Immature natural killer cell (primary cell): ENCODE data around the gene EXOSC10. TPM values are rescaled to one million over a fixed set of nuclear protein-coding genes. Genes with fewer than 3 reads are reported as not detected.
"Not testable (repeated sequence)": the region's sequence is repeated elsewhere in the genome, so short reads cannot be mapped to it uniquely, and the experiment has no call there.

ENCODE experiments used
- DNase-seq, 3 donors: peaks; one replicate each; pipeline ENCODE4 v3.0.0; 2022; ENCODE audit warnings: mixed read lengths in 1 of 3
- H3K27ac Mint-ChIP-seq, 6 donors: one replicate each; pipeline ENCODE4 v1.8.0; 2020; ENCODE audit warnings: mixed read lengths in 6 of 6, mild to moderate bottlenecking in 5 of 6, inconsistent platforms in 4 of 6, moderate library complexity in 3 of 6
- H3K27me3 Mint-ChIP-seq, 3 donors: one replicate each; pipeline ENCODE4 v1.8.0; 2020 to 2021; ENCODE audit warnings: low read depth in 3 of 3, mild to moderate bottlenecking in 3 of 3, mixed read lengths in 3 of 3, moderate library complexity in 3 of 3, inconsistent platforms in 1 of 3
- H3K36me3 Mint-ChIP-seq, 3 donors: one replicate each; pipeline ENCODE4 v1.8.0; 2020; ENCODE audit warnings: mixed read lengths in 3 of 3, inconsistent platforms in 2 of 3, mild to moderate bottlenecking in 2 of 3
- H3K4me1 Mint-ChIP-seq, 2 donors: one replicate each; pipeline ENCODE4 v1.8.0; 2020; ENCODE audit warnings: inconsistent platforms in 2 of 2, mild to moderate bottlenecking in 2 of 2, mixed read lengths in 2 of 2, moderate library complexity in 1 of 2
- H3K4me3 Mint-ChIP-seq, 5 donors: one replicate each; pipeline ENCODE4 v1.8.0; 2020; ENCODE audit warnings: mild to moderate bottlenecking in 5 of 5, mixed read lengths in 5 of 5, inconsistent platforms in 3 of 5, moderate library complexity in 3 of 5
- H3K9me3 Mint-ChIP-seq, 6 donors: one replicate each; pipeline ENCODE4 v1.8.0; 2020; ENCODE audit warnings: mild to moderate bottlenecking in 6 of 6, mixed read lengths in 6 of 6, inconsistent platforms in 4 of 6, moderate library complexity in 3 of 6
- polyA plus RNA-seq, 3 donors: library from polyadenylated mRNA; unstranded; fragments of 300-500 nt; fragmentation: Illumina TruSeq; gene quantifications; one replicate each; pipeline ENCODE4 v1.2.3, GENCODE V29; 2021

Gene EXOSC10
- polyA plus RNA-seq, 3 donors from 2014 or later, result 25.4 to 49.1 (median 27.6) TPM

DNA sequence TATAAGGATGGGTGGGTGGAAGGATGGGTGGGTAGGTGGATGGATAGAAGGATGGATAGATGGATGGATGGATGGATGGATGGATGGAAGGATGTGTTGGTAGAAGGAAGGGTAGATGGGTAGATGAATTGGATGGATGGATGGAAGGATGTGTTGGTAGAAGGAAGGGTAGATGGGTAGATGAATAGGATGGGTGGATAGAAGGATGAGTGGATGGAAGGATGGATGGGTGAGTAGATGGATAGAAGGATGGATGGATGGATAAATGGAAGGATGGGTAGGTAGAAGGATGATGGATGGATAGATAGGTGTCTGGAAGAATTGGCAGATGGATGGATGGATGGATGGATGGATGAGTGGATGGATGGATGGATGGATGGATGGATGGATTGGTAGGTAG is 58.6 kb downstream of the EXOSC10 start:
- Mint-ChIP-seq H3K9me3 (no peaks in the 10 kb centered on the region), H3K27ac (no peak overlapping the region), H3K36me3 (no peaks in the 10 kb centered on the region), H3K4me1 (peaks cover 2 to 7% of the 10 kb centered on the region in 2 donors), H3K27me3 (peaks cover 0 to 7% (median 3%) of the 10 kb centered on the region in 3 donors), H3K4me3 (no peak overlapping the region)
- no peak for DNase-seq

DNA sequence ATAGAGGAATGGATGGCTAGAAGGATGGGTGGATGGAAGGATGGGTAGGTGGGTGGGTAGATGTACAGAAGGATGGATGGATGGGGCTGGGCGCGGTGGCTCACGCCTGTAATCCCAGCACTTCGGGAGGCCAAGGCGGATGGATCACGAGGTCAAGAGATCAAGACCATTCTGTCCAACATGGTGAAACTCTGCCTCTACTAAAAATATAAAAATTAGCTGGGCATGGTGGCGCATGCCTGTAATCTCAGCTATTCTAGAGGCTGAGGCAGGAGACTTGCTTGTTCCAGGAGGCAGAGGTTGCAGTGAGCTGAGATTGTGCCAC is 59.6 kb downstream of the EXOSC10 start:
- not testable (repeated sequence) for H3K36me3 Mint-ChIP-seq, H3K9me3 Mint-ChIP-seq, H3K27me3 Mint-ChIP-seq, H3K4me3 Mint-ChIP-seq, DNase-seq, H3K27ac Mint-ChIP-seq, H3K4me1 Mint-ChIP-seq

DNA sequence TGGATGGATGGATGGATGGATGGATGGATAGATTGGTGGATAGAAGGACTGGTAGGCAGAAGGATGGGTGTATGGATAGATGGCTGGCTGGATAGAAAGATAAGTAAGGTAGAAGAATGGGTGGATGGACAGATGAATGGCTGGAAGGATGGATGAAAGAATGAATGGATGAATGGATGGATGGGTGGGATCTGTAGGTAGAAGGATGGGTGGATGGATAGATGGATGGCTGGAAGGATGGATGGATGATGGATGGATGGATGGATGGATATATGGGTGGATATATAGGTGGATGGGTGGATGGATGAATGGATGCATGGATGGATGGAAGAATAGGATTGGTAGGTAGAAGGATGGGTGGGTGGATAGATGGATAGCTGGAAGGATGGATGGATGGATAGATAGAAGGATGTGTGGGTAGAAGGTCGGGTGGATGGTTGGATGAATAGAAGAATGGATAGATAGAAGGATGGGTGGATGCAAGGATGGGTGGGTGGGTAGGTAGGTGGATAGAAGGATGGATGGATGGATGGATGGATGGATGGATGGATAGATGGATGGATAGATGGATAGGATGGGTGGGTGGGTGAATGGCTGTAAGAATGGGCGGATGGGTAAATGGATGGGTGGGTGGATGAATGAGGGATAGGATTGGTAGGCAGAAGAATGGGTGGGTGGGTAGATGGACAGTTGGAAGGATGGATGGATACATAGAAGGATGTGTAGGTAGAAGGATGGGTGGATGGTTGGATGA is 60.1 kb downstream of the EXOSC10 start:
- Mint-ChIP-seq H3K27ac (no peak overlapping the region), H3K27me3 (peaks cover 2 to 7% (median 3%) of the 10 kb centered on the region in 3 donors), H3K4me1 (peaks cover 2 to 7% of the 10 kb centered on the region in 2 donors), H3K4me3 (no peak overlapping the region), H3K36me3 (no peaks in the 10 kb centered on the region), H3K9me3 (no peaks in the 10 kb centered on the region)
- no peak for DNase-seq

DNA sequence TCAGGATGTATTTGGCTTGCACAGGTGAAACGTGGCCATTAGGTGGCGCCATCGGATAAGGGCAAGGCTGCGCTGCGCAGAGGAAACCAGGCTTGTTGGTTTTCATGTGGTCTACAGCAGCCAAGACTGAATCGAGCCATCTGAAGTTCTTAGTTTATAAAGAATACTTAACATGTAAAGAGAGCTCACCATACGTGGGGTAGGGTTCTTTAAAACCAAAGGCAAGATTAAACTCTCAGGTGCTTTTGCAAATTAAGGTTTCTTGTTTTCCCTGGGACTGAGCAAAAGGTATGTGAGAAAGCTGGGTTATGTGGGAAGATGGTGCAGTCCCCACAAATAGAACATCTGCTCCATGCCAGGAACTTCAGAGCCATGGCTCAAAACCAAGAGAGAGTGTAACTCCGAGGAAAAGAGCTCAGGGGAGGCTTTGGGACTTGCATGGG is 61.9 kb downstream of the EXOSC10 start:
- Mint-ChIP-seq H3K27me3 (peaks cover 2 to 5% (median 3%) of the 10 kb centered on the region in 3 donors), H3K4me1 (peaks cover 2 to 7% of the 10 kb centered on the region in 2 donors), H3K4me3 (no peak overlapping the region), H3K27ac (no peak overlapping the region), H3K36me3 (no peaks in the 10 kb centered on the region), H3K9me3 (no peaks in the 10 kb centered on the region)
- DNase-seq, result peak; percentile 76 to 83 (median 79)

DNA sequence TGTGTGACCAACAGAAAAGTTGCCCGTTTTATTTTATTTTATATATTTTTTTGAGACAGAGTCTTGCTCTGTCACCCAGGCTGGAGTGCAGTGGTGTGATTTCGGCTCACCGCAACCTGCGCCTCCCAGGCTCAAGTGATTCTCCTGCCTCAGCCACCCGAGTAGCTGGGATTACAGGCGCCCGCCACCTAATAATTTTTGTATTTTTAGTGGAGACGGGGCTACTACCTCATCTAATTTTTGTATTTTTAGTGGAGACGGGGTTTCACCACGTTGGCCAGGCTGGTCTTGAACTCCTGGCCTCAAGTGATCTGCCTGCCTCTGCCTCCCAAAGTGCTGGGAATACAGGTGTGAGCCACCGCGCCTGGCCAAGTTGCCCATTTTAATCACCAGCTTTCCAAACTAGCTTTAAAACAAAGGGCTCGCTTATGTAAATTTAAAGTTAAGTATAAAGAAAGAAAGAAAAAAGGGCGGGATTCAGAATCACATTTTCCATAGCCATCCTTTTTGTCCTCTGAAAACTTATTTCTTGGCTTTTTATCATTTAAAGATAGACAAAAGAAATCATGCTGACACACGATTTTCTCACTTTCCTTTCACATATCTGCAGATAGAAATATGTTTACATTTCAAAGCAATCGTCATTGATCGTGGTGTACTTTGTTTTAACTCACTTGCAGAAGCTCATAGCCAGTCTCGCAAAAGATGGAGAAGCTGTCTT is 62.5 kb downstream of the EXOSC10 start:
- H3K27me3 Mint-ChIP-seq, H3K27ac Mint-ChIP-seq, H3K36me3 Mint-ChIP-seq, H3K9me3 Mint-ChIP-seq, H3K4me3 Mint-ChIP-seq, DNase-seq, H3K4me1 Mint-ChIP-seq: not testable (repeated sequence)

DNA sequence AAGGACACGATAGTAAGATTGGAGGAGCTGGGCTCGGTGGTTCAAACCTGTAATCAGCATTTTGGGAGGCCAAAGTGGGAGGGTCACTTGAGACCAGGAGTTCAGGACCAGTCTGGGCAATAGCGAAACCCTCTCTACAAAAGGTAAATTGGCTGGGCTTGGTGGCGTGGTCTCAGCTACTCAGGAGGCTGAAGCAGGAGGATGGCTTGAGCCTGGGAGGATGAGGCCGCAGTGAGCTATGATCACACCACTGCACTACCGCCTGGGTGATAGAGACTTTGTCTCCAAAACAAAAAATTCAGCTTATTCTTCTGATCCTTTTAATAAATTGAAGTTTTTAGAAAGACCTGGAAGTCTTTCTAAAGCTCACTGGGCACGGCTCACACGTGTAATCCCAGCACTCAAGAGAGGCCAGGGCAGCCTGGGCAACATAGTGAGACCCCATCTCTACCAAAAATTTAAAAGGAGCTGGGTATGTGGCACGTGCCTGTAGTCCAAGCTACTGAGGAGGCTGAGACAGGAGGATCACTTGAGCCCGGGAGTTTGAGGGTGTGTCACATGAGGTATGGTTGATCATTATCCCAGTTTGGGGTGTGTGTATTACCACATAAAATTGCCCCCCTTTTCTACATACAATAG is 67.9 kb downstream of the EXOSC10 start:
- no peaks in the 10 kb centered on the region for H3K9me3 Mint-ChIP-seq
- no peak for DNase-seq
- H3K4me3 Mint-ChIP-seq, result no peak overlapping the region
- no peak overlapping the region for H3K27ac Mint-ChIP-seq
- peaks cover 0 to 2% (median 2%) of the 10 kb centered on the region in 3 donors for H3K27me3 Mint-ChIP-seq
- H3K36me3 Mint-ChIP-seq, result peaks cover 0 to 4% (median 4%) of the 10 kb centered on the region in 3 donors
- peaks cover 0 to 9% of the 10 kb centered on the region in 2 donors for H3K4me1 Mint-ChIP-seq

DNA sequence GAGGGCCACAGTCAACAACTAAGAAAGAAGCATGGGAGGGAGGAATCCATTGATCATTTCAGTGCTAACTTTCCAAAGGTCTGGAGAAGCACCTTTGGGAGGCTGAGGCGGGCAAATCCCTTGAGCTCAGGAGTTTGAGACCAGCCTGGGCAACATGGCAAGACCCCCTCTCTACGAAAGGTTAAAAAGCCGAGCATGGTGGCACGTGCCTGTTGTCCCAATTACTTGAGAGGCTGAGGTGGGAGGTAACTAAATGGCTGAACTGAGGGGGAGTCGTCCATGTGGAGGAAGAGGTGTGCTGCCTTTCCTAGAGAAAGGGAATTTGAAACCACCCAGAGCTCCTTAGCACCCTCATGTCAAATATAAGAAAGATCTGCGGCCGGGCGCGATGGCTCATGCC is 68.8 kb downstream of the EXOSC10 start:
- H3K4me1 Mint-ChIP-seq, result peaks cover 0 to 17% of the 10 kb centered on the region in 2 donors
- H3K4me3 Mint-ChIP-seq, result no peak overlapping the region
- peaks cover 0 to 2% (median 2%) of the 10 kb centered on the region in 3 donors for H3K27me3 Mint-ChIP-seq
- no peak for DNase-seq
- no peaks in the 10 kb centered on the region for H3K9me3 Mint-ChIP-seq
- peak overlapping the region in 3 of 6 donors; percentile 8 to 34 (median 29) for H3K27ac Mint-ChIP-seq
- peaks cover 0 to 7% (median 5%) of the 10 kb centered on the region in 3 donors for H3K36me3 Mint-ChIP-seq

DNA sequence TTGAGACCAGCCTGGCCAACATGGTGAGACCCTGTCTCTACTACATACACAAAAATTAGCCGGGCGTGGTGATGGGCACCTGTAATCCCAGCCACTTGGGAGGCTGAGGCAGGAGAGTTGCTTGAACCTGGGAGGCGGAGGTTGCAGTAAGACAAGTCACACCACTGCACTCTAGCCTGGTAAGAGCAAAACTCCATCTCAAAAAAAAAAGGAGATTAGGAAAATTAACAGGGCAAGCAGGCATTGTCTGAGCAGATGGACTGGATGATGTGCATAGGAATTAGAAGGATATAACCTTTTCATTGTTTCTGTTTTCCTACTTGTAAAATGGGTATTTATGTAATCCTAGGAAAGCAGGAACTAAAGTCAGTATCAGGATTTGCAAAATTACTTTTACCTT is 71.7 kb downstream of the EXOSC10 start:
- peaks cover 12 to 24% (median 19%) of the 10 kb centered on the region in 3 donors for H3K36me3 Mint-ChIP-seq
- peak overlapping the region in 2 of 6 donors; percentile 11 to 34 for H3K27ac Mint-ChIP-seq
- peaks cover 0 to 2% (median 1%) of the 10 kb centered on the region in 3 donors for H3K27me3 Mint-ChIP-seq

DNA sequence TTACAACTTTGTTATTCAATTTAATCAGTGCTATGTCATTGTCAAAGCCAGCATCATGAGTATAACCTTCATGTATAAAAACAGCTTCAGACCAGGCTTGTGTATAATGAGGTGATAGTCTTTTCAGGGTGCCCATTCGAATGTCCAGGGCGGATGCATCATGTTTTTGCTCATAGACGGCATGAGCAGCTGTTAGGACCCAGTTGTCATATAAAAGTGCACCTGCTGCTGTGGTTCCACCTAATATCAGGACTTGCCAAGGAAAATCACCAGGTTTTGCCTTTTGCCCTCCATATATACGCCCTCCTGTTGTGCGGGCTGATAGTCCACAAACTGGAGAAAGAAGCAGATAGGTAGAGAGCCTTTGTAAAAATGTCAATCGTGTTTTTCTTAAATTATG is 72.4 kb downstream of the EXOSC10 start:
- H3K27ac Mint-ChIP-seq, result peak overlapping the region in 2 of 6 donors; percentile 0 to 34
- H3K4me3 Mint-ChIP-seq, result no peak overlapping the region
- peaks cover 15 to 30% (median 25%) of the 10 kb centered on the region in 3 donors for H3K36me3 Mint-ChIP-seq

More for the DNA sequence above, 71.7 kb downstream of the EXOSC10 start:
- Mint-ChIP-seq H3K4me3 (no peak overlapping the region), H3K9me3 (no peaks in the 10 kb centered on the region), H3K4me1 (peaks cover 7 to 25% of the 10 kb centered on the region in 2 donors)
- no peak for DNase-seq

DNA sequence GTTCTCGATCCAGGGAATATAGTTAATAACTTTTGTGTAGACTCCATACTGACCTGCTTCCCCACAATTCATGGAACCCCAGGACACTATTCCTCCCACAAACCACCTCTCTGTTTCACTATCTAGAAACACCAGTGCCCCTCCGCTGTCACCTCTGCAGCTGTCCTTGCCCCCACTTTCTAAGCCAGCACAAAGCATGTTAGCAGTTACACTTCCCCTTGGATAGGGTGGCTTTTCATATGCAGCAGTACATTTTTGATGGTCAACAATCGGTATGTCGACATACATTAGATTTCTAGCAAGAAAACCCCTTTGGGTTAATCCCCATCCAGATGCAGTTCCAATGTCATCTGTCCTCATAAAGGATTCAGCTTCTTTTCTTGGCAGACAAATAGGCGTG is 72.8 kb downstream of the EXOSC10 start:
- H3K27ac Mint-ChIP-seq, result peak overlapping the region in 3 of 6 donors; percentile 0 to 73 (median 4)
- peaks cover 0 to 3% (median 1%) of the 10 kb centered on the region in 3 donors for H3K27me3 Mint-ChIP-seq
- no peak overlapping the region for H3K4me3 Mint-ChIP-seq
- H3K9me3 Mint-ChIP-seq, result no peaks in the 10 kb centered on the region
- H3K4me1 Mint-ChIP-seq, result peaks cover 7 to 25% of the 10 kb centered on the region in 2 donors
- no peak for DNase-seq
- peaks cover 18 to 34% (median 30%) of the 10 kb centered on the region in 3 donors for H3K36me3 Mint-ChIP-seq

More for the DNA sequence above, 72.4 kb downstream of the EXOSC10 start:
- Mint-ChIP-seq H3K9me3 (no peaks in the 10 kb centered on the region), H3K4me1 (peaks cover 7 to 25% of the 10 kb centered on the region in 2 donors), H3K27me3 (peaks cover 0 to 3% (median 1%) of the 10 kb centered on the region in 3 donors)
- no peak for DNase-seq

DNA sequence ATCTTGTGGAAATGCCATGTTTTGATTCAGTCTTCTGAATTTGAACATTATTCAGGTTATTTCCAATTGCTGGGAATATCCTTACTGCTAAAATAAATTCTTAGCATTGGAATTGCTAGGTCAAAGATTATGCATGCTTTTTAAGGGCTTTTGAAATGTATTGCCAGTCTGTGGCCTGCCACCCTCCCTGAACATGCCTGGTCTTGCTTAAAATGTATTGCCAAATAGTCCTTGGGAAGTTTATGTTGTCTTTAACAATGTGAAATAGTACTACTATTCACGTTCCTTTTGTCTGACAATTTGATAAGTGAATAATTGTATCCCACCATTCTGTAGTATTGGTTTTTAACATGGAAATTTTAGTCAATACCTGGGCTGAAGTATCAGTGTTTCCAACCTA is 73.6 kb downstream of the EXOSC10 start:
- H3K27me3 Mint-ChIP-seq, result peaks cover 0 to 2% (median 1%) of the 10 kb centered on the region in 3 donors
- DNase-seq, result no peak
- H3K27ac Mint-ChIP-seq, result no peak overlapping the region
- H3K4me3 Mint-ChIP-seq, result no peak overlapping the region
- peaks cover 19 to 40% (median 32%) of the 10 kb centered on the region in 3 donors for H3K36me3 Mint-ChIP-seq
- H3K4me1 Mint-ChIP-seq, result peaks cover 8 to 25% of the 10 kb centered on the region in 2 donors
- no peaks in the 10 kb centered on the region for H3K9me3 Mint-ChIP-seq

DNA sequence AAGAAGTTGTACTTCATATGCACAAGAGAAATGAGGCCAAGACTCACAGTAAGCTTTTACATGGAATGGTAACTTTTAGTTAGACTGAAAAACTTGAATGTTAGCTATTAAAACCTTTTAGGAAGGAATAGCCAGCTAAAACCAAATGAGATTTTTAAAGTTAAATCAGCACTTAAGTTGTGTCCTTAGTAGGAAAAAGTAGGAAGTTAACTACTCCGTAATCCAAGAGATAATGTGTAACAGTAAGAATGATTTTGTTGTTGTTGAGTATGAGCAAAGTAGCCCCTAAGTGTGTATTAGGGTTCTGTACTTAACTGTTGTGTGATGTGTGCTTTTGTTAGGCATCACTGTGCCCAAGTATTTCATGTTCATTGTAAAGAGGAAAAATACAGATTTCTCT is 74.1 kb downstream of the EXOSC10 start:
- peaks cover 19 to 40% (median 32%) of the 10 kb centered on the region in 3 donors for H3K36me3 Mint-ChIP-seq
- peaks cover 8 to 25% of the 10 kb centered on the region in 2 donors for H3K4me1 Mint-ChIP-seq
- H3K4me3 Mint-ChIP-seq, result no peak overlapping the region
- no peak for DNase-seq
- peaks cover 0 to 2% (median 1%) of the 10 kb centered on the region in 3 donors for H3K27me3 Mint-ChIP-seq
- peak overlapping the region in 2 of 6 donors; percentile 55 to 64 for H3K27ac Mint-ChIP-seq
- H3K9me3 Mint-ChIP-seq, result no peaks in the 10 kb centered on the region

DNA sequence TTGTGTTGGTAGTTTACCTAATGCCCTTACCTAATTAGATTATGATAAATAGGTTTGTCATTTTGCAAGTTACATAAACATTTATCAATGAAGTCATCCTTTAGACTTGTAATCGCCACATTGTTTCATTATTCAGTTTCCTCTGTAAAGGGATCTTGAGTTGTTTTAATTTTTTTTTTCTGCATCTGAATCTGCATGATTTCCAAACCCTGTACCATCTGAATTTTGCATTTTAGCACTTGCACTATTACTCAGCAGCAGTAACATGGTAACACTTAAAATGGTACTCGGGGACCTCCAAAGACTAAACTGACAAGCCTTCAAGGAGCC is 74.8 kb downstream of the EXOSC10 start:
- DNase-seq, result no peak
- H3K36me3 Mint-ChIP-seq, result peaks cover 19 to 45% (median 37%) of the 10 kb centered on the region in 3 donors
- H3K4me1 Mint-ChIP-seq, result peaks cover 8 to 25% of the 10 kb centered on the region in 2 donors
- H3K4me3 Mint-ChIP-seq, result no peak overlapping the region
- no peak overlapping the region for H3K27ac Mint-ChIP-seq
- H3K27me3 Mint-ChIP-seq, result peaks cover 0 to 2% (median 1%) of the 10 kb centered on the region in 3 donors
- no peaks in the 10 kb centered on the region for H3K9me3 Mint-ChIP-seq
